Neural cell (in vitro differentiated cells): ENCODE measurements around the gene TSPAN18.

Experiments used
- CTCF ChIP-seq: fragments of 450-650 bp; IDR thresholded peaks from 2 replicates; pipeline ENCODE4 v1.5.1; 2014; ENCODE audit warnings: antibody characterized with exemption, mild to moderate bottlenecking, moderate library complexity; ENCODE audit not compliant: poor library complexity, severe bottlenecking
- EP300 ChIP-seq: fragments of 450-650 bp; conservative IDR thresholded peaks from 2 replicates; pipeline ENCODE4 v1.6.1; 2014; ENCODE audit warnings: antibody characterized with exemption, mild to moderate bottlenecking, moderate library complexity; ENCODE audit not compliant: poor library complexity, severe bottlenecking
- EZH2 ChIP-seq: fragments of 200-600, 300-800 bp; shearing (Covaris generic), sonication (generic); IDR thresholded peaks from 2 replicates; pipeline ENCODE4 v1.6.1; 2014; ENCODE audit warnings: antibody characterized with exemption, low read length, borderline replicate concordance, mild to moderate bottlenecking; ENCODE audit not compliant: insufficient read depth, poor library complexity, severe bottlenecking
- MXI1 ChIP-seq: fragments of 450-650 bp; conservative IDR thresholded peaks from 2 replicates; pipeline ENCODE4 v1.6.1; 2014; ENCODE audit warnings: antibody characterized with exemption, mild to moderate bottlenecking; ENCODE audit not compliant: poor library complexity, severe bottlenecking
- POLR2AphosphoS5 ChIP-seq: IDR thresholded peaks from 2 replicates; pipeline ENCODE4 v1.6.1; 2012
- RAD21 ChIP-seq: fragments of 450-650 bp; conservative IDR thresholded peaks from 2 replicates; pipeline ENCODE4 v1.6.1; 2014; ENCODE audit warnings: antibody characterized with exemption, mild to moderate bottlenecking, moderate library complexity
- REST ChIP-seq: IDR thresholded peaks from 2 replicates; pipeline ENCODE4 v1.6.1; 2012; ENCODE audit warnings: borderline replicate concordance
- SMC3 ChIP-seq: fragments of 450-650 bp; conservative IDR thresholded peaks from 2 replicates; pipeline ENCODE4 v1.6.1; 2014; ENCODE audit warnings: antibody characterized with exemption, mild to moderate bottlenecking, moderate library complexity; ENCODE audit not compliant: poor library complexity
- TAF1 ChIP-seq: IDR thresholded peaks from 2 replicates; pipeline ENCODE4 v1.6.1; 2012; ENCODE audit warnings: low read depth

GRCh38 chr11:44799012-44799411 lies 72.2 kb downstream of the TSPAN18 start:
- no peak for TF ChIP-seq CTCF
- no peak for TF ChIP-seq RAD21
- no peak for TF ChIP-seq MXI1
- TF ChIP-seq POLR2AphosphoS5 = no peak
- no peak for TF ChIP-seq EZH2
- TF ChIP-seq EP300 = no peak
- TF ChIP-seq REST = no peak
- no peak for TF ChIP-seq TAF1
- TF ChIP-seq SMC3 = no peak
